ENCODE results near the gene NAT16. TPM values are rescaled to one million over a fixed set of nuclear protein-coding genes. Genes with fewer than 3 reads are reported as not detected.

NAT16 gene
- total and polyA plus RNA-seq, 2 of the 13 experiments (the other 11 are each of a cell fraction or from before 2014, with no cell fraction given), result 0.04 TPM; not detected in 1

DNA sequence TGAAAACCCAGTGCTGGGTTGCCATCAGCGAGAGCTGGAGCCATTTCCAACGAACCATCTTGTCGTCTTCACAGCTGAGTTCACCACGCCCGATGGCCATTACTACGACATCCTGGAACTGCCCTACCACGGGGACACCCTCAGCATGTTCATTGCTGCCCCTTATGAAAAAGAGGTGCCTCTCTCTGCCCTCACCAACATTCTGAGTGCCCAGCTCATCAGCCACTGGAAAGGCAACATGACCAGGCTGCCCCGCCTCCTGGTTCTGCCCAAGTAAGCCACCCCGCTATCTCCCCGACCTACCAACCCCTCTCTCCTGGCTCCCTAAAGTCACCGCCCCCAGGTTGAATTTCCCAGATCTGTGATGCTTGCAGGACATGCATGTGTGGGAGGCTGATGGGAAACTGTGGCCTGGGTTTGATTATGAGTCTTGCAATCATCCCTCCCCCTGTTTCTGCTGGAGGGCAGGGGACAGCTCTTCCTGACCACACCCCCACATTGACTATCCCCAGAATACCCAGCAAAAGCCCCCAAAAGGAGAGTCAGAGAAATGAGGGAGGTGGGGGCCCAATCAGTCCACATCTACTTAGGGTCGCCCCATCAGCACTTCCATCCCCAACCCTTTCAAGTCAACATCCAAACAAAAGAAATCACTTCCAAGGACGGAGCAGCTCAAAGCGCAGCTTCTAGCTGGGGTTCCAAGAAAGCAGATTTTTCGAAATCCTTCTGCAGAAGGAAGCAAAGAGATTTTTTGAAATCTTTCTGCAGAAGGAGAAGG is 46.3 kb downstream of the NAT16 start (continued):
- TF ChIP-seq, protein P1, sequence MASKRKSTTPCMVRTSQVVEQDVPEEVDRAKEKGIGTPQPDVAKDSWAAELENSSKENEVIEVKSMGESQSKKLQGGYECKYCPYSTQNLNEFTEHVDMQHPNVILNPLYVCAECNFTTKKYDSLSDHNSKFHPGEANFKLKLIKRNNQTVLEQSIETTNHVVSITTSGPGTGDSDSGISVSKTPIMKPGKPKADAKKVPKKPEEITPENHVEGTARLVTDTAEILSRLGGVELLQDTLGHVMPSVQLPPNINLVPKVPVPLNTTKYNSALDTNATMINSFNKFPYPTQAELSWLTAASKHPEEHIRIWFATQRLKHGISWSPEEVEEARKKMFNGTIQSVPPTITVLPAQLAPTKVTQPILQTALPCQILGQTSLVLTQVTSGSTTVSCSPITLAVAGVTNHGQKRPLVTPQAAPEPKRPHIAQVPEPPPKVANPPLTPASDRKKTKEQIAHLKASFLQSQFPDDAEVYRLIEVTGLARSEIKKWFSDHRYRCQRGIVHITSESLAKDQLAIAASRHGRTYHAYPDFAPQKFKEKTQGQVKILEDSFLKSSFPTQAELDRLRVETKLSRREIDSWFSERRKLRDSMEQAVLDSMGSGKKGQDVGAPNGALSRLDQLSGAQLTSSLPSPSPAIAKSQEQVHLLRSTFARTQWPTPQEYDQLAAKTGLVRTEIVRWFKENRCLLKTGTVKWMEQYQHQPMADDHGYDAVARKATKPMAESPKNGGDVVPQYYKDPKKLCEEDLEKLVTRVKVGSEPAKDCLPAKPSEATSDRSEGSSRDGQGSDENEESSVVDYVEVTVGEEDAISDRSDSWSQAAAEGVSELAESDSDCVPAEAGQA (IDR thresholded peaks at IDR 0.05; ENCODE audit: low read depth), result no peak
- TF ChIP-seq, protein P1 (CRISPR knock-in tag; IDR thresholded peaks at IDR 0.05; ENCODE audit: borderline replicate concordance), result no peak
- TF ChIP-seq, protein P2, sequence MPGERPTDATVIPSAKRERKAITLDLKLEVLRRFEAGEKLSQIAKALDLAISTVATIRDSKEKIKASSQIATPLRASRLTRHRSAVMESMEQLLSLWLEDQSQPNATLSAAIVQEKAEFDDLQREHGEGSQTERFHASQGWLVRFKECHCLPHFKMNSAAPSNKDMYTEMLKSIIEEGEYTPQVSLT (CRISPR knock-in tag; IDR thresholded peaks at IDR 0.05; ENCODE audit: borderline replicate concordance, low read depth), result no peak
- no peak for TF ChIP-seq ZNF256 (CRISPR knock-in tag; conservative IDR thresholded peaks at IDR 0.05)
- TF ChIP-seq, protein P3, sequence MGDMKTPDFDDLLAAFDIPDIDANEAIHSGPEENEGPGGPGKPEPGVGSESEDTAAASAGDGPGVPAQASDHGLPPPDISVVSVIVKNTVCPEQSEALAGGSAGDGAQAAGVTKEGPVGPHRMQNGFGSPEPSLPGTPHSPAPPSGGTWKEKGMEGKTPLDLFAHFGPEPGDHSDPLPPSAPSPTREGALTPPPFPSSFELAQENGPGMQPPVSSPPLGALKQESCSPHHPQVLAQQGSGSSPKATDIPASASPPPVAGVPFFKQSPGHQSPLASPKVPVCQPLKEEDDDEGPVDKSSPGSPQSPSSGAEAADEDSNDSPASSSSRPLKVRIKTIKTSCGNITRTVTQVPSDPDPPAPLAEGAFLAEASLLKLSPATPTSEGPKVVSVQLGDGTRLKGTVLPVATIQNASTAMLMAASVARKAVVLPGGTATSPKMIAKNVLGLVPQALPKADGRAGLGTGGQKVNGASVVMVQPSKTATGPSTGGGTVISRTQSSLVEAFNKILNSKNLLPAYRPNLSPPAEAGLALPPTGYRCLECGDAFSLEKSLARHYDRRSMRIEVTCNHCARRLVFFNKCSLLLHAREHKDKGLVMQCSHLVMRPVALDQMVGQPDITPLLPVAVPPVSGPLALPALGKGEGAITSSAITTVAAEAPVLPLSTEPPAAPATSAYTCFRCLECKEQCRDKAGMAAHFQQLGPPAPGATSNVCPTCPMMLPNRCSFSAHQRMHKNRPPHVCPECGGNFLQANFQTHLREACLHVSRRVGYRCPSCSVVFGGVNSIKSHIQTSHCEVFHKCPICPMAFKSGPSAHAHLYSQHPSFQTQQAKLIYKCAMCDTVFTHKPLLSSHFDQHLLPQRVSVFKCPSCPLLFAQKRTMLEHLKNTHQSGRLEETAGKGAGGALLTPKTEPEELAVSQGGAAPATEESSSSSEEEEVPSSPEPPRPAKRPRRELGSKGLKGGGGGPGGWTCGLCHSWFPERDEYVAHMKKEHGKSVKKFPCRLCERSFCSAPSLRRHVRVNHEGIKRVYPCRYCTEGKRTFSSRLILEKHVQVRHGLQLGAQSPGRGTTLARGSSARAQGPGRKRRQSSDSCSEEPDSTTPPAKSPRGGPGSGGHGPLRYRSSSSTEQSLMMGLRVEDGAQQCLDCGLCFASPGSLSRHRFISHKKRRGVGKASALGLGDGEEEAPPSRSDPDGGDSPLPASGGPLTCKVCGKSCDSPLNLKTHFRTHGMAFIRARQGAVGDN (CRISPR knock-in tag; IDR thresholded peaks at IDR 0.05), result peak; percentile 31; the same call in 1 of the 2 replicates
- TF ChIP-seq GATA4 (IDR thresholded peaks at IDR 0.05; ENCODE audit: borderline replicate concordance, low read depth), result 0 out of 2 replicates have a peak, but pooled peaks have one; percentile 3
- no peak for TF ChIP-seq KLF16 (CRISPR knock-in tag; IDR thresholded peaks at IDR 0.05)
- TF ChIP-seq, protein P4, sequence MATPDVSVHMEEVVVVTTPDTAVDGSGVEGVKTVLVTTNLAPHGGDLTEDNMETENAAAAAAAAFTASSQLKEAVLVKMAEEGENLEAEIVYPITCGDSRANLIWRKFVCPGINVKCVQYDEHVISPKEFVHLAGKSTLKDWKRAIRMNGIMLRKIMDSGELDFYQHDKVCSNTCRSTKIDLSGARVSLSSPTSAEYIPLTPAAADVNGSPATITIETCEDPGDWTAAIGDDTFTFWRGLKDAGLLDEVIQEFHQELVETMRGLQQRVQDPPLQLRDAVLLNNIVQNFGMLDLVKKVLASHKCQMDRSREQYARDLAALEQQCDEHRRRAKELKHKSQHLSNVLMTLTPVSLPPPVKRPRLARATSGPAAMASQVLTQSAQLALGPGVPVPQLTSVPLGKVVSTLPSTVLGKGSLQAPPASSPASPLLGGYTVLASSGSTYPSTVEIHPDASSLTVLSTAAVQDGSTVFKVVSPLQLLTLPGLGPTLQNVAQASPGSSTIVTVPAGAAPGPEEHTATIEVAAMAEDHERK (CRISPR knock-in tag; IDR thresholded peaks at IDR 0.05; ENCODE audit: low read depth), result no peak
- TF ChIP-seq SNRNP70 (IDR thresholded peaks at IDR 0.05; ENCODE audit: low read depth, low read length), result no peak
- TF ChIP-seq ZNF709 (CRISPR knock-in tag; IDR thresholded peaks at IDR 0.05), result no peak
- TF ChIP-seq RBFOX2 (IDR thresholded peaks at IDR 0.05; ENCODE audit: low read depth, low read length), result peak; percentile 75
- TF ChIP-seq, protein P5, sequence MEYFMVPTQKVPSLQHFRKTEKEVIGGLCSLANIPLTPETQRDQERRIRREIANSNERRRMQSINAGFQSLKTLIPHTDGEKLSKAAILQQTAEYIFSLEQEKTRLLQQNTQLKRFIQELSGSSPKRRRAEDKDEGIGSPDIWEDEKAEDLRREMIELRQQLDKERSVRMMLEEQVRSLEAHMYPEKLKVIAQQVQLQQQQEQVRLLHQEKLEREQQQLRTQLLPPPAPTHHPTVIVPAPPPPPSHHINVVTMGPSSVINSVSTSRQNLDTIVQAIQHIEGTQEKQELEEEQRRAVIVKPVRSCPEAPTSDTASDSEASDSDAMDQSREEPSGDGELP (IDR thresholded peaks at IDR 0.05; ENCODE audit: borderline replicate concordance, low read depth), result no peak
- 0 out of 2 replicates have a peak, but pooled peaks have one; percentile 37 for TF ChIP-seq ZNF589 (CRISPR knock-in tag; conservative IDR thresholded peaks at IDR 0.05)
- no peak for TF ChIP-seq IKZF1 (IDR thresholded peaks at IDR 0.05)
- no peak for TF ChIP-seq ZNF232 (CRISPR knock-in tag; IDR thresholded peaks at IDR 0.05; ENCODE audit: borderline replicate concordance)
- TF ChIP-seq ZNF777 (CRISPR knock-in tag; IDR thresholded peaks at IDR 0.05), result no peak
